Measurements from ENCODE around the gene MAST1.
A peak's percentile ranks its signal among the peaks of the same experiment; 100 is the strongest.
"Not testable (repeated sequence)": the region's sequence is repeated elsewhere in the genome, so short reads cannot be mapped to it uniquely, and the experiment has no call there.

Gene MAST1

DNA sequence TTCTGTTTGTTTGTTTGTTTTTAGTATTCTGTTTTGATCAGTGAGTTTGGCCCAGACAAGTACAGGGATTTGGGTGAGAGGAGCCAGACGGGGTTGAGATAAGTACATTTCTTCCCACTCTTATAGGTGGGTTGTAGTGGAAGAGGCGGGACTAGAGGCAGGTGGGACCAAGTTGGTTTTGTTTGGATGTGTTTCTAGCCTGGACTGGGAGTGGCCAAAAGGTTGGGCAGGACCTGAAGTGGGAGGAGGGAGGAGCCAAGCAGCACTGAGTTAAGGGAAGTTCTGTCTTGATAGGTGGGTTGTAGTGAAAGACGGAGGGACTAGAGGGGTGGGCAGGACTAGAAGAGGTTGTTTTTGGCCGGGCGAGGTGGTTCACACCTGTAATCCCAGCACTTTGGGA is 33.9 kb downstream of the MAST1 start:
- DNase-seq (ENCODE audit: low spot score) = no peak

DNA sequence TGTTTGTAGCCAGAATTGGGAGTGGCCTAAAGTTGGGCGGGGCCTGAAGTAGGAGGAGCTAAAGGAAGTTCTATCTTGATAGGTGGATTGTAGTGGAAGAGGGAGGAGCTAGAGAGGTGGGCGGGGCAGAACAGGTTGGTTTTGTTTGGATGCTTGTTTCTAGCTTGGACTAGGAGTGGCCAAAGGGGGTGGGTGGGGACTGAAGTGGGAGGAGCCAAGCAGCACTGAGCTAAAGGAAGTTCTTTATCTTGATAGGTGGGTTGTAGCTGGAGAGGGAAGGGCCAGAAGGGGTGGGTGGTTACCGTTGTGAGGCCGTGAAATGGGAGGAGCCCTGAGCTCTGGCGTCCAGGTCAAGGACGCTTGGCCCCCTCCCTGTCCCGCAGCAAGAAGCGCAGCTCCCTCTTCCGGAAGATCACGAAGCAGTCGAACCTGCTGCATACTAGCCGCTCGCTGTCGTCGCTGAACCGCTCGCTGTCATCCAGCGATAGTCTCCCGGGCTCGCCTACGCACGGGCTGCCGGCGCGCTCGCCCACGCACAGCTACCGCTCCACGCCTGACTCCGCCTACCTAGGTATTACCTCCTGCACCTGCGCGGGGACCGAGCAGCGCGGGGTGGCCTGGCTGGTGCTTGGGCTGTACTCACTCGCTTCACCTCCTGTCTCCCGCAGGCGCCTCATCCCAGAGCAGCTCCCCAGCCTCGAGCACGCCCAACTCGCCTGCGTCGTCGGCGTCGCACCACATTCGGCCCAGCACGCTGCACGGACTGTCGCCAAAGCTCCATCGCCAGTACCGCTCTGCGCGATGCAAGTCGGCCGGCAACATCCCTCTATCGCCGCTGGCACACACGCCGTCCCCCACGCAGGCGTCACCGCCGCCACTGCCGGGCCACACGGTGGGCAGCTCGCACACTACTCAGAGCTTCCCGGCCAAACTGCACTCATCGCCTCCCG is 34.9 kb downstream of the MAST1 start:
- no peak for DNase-seq (ENCODE audit: low spot score)

DNA sequence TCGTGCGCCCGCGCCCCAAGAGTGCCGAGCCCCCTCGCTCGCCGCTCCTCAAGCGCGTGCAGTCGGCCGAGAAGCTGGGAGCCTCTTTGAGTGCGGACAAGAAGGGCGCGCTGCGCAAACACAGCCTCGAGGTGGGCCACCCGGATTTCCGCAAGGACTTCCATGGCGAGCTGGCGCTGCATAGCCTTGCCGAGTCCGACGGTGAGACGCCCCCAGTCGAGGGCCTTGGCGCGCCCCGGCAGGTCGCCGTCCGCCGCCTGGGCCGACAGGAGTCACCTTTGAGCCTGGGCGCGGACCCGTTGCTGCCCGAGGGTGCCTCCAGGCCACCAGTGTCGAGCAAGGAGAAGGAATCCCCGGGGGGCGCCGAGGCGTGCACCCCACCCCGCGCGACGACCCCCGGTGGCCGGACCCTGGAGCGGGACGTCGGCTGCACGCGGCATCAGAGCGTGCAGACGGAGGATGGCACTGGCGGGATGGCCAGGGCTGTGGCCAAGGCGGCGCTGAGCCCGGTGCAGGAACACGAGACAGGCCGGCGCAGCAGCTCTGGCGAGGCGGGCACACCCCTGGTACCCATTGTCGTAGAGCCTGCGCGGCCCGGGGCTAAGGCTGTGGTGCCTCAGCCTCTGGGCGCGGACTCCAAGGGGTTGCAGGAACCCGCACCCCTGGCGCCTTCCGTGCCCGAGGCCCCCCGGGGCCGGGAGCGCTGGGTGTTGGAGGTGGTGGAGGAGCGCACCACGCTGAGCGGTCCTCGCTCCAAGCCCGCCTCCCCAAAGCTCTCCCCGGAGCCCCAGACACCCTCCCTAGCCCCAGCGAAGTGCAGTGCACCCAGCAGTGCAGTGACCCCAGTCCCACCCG is 35.8 kb downstream of the MAST1 start:
- DNase-seq (ENCODE audit: low spot score) = no peak

DNA sequence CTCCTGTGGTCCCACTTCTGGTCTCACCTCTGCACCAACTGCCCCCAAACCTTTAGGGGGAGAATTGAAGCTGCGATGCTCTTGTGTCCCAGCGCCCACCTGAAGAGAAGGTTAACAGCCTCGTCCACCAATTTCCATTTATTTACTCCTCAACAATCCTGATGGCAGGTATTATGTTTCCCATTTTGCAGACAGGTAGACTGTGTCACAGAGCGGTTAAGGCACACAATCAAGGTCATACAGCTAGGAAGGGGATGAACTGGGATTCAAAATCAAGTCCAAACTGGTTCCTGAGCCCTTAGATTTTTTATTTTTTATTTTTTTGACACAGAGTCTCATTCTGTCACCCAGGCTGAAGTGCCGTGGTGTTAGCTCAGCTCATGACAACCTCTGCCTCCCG is 36.8 kb downstream of the MAST1 start:
- DNase-seq (ENCODE audit: low spot score) = no peak

DNA sequence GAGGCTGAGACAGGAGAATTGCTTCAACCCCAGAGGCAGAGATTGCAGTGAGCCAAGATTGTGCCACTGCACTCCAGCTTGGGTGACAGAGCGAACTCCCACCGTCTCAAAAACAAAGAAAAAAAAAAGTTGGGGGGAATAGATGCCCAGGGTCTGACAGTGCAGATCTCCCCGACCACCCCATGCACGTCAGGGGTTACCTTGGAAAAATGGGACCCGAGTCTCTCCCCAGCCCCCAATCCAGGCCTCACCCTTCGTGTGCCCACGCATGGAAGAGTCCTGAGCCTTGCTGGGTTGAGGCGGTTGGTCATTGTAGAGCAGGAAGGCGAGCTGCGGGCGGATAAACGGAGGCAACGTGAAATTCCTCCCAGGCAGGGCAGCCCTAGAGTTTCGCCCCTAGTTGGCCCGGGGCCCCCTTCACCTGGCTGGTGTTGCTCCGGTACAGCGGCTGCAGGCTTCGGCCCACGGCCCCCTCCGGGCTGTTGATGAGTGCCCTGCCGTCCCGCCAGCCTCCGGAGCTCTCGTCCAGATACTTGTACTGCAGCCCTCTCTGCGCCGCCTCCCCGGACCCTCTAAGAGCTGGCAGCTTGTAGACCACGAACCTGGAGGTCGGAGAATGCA is 42.3 kb downstream of the MAST1 start:
- DNase-seq (ENCODE audit: low spot score) = peak; percentile 62

DNA sequence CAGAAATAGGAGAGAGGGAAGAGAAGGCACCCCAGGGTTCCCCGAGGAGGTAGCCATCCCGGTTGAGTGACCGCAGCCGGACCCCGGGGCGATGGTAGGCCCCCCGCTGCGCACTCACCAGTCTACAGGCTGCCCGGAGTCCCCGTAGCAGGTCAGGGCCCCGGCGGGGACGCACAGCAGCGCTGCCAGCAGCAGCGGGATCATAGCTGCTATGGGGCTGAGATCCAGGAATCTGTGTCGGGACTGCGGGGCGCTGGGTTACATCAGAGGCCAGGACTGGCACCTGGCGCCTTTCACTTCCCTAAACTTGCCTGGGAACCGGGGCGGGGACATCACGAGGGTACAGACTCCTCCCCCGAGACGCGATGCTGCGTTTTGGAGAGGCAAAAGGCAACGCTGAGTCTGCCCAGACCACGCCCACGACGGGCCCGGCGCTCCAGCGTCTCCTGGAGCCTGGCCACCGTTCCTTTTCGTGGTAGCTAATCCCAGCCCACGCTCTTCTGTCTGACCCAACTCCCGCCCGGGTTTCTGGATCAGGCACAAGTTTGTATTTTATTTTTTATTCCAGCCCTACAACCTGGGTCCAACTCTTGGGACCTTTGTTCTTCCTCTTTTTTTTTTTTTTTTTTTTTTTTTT is 43.0 kb downstream of the MAST1 start, which contains the start of gene DNASE2:
Gene DNASE2, minus strand, starts transcription at position 278 of the 637 bp plus-strand sequence. Its CDS starts 74 bp downstream, at position 204.
- DNase-seq (ENCODE audit: low spot score) = peak; percentile 94

DNA sequence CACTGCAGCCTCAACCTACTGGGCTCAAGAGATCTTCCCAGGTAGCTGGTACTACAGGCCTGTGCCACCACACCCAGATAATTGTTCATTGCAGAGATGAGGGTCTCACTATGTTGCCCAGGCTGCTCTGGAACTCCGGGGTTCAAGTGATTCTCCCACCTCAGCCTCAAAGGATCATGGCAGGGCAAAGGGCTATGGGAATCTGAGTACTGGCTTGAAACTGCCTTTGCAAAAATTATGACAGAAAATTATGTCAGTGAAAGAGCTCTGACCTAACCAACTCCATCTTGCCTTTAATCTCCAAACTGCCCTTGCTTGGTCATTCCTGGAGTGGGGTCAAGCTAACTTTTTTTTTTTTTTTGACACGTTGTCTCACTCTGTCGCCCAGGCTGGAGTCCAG is 44.3 kb downstream of the MAST1 start:
- no peak for DNase-seq (ENCODE audit: low spot score)

DNA sequence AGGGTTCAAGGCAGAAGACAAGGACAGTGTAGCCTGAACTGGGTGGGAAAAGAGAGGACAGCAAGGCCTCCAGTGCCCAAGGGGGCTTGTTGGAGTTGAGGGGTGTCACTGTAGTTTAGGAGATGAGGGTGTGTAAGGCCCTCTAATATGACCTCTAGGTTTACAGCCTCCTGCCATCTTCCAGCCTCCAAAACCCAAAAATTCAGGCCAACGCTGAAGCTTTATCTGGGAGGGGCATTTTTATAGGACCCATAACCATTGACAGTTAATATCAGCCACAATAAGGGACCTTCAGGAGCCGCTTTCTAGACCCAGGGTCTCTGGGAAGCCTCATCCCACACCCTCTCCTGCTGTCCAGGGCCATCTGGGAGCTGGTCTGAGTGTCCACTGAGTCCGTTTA is 45.9 kb downstream of the MAST1 start:
- no peak for DNase-seq (ENCODE audit: low spot score)

DNA sequence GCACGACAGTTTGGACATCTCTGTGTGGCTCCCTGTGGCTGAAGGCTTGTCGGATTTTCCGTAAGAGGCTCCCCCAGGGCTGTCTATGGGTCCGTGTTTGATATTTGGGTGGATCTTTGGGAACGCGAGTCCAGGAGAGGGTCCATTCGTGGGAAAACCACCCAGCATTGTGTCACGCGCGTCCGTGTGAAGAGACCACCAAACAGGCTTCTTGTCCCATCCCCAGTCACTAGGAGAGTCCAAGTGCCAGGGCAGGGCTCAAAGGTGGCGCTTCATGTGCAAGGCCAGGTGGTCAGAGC is 46.3 kb downstream of the MAST1 start:
- no peak for DNase-seq (ENCODE audit: low spot score)

DNA sequence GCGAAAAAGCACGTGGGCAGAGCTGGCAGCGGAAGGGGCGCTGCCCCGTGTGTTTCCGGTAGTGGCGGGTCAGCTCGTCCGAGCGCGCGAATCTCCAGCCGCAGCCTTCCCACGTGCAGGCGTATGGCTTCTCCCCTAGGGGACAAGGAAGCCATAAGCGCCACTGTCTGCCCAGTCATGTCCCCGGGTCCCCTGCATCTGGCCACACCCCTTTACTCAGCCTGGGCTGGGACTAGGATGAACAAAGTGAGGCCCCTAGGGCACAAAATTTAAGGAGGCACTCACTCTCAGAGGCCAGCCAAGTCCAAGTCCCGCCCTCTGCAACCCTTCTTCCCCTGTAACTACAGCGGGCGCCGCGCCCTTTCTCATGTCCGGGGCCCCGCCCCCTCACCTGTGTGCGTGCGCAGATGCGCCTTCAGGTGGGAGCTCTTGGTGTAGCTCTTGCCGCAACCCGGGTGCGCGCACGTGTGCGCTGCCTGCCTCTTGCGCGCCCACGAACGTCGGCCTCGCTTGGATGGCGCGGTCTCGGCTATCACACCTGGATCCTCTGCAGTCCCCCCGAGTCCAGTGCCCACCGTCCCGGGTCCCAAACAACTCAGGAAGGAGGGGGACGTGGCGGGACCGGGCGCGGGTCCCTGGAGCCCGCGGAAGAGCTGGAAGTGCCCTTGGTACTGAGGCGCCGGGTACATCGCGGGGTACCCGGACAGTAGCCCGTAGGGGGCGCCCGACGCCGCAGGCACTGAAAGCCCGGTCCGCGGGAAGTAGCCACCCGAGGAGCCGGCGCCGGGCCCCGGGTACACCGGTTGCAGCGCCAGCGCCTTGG is 46.8 kb downstream of the MAST1 start:
- DNase-seq (ENCODE audit: low spot score) = no peak

DNA sequence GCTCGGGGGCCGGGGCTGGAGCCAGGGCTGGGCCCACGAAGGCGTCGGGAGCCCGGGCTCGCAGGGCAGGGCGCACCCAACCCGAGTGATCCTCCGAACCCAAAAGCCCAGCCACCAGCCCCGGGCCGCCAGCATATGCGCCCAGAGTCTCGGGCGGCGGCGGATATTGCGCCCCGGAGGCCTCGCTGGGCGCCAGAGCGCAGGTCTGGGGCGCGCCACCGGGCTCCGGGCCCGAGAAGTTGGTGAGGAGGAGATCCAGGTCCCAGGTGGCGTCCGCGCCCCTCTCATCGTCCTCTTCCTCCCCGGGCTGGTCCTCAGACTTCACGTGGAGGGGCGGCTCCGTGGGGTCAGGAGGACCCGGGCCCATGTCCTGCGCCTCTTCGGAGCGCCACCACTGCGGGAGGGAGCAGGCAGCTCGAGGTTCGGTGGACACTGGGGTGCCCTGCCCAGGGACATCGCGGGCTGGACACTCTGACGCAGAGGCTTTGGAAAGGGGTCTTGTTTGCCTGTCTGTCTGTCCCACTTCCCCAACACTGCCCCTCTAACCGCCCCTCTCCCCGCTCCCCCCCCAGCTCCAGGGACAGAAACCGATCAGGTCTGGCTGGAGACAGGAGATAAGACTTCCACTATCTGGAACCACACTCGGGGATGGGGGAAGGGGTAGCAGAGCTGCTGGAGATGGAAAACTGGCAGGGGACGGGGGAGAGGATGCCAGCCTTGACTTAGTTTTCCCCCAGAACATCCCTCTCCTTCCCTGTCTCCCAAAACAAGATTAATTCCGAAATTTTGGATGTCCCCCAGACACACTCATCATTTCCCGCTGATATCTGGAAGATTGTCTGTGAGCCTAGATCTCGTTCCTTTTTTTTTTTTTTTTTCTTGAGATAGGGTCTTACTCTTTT is 47.7 kb downstream of the MAST1 start:
- DNase-seq (ENCODE audit: low spot score) = no peak

DNA sequence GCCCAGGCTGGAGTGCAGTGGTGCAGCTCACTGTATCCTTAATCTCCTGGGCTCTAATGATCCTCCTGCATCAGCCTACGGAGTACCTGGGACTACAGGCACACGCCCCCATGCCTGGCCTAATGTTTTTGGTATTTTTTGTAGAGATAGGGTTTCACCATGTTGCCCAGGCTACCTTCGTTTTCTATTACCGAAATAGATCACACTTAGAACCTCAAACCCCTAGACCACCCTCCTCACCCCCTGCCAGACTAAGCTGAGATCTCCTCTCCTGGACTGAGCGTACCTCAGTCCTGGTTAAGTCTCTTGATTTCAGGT is 48.3 kb downstream of the MAST1 start:
- no peak for DNase-seq (ENCODE audit: low spot score)

DNA sequence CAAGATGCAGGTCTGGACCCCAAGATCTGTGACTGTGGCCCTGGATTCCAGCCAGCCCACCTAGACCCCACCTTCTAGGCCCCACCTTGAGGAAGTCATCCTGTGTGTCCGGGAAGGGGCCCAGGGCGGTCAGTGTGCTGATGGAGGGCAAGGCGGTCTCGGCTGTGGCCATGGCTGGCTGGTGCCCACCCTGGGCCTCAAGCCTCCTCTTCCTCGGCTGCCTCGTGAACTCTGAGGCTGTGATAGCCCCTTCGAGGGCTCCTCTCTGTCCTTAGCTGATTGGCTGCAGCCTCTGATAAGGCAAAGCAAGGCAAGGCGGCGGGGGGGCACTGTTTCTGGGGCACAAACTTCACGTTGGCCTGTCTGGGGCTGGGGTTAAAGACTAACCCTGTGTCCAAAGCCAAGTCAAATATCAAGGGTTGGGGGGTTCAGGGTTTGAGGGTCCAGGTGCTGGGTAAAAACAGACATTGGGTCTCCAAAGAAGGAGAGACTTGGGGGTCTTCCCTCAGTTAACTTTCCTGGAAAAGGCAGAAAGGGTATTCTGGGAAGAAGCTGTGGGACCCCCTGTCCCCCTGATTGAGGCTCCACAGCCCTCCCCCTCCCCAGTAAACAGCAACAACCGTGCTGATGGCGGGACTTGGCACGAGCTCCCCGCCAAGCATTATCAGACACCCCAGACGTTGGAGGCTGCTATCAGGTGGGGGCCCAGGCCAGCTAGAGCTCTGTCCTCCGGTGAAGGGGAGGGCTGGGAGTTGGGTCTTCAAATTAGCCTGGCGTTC is 48.8 kb downstream of the MAST1 start, which contains the start of gene KLF1:
Gene KLF1, minus strand, starts transcription at position 233 of the 779 bp plus-strand sequence. Its CDS starts 61 bp downstream, at position 172.
- no peak for DNase-seq (ENCODE audit: low spot score)

DNA sequence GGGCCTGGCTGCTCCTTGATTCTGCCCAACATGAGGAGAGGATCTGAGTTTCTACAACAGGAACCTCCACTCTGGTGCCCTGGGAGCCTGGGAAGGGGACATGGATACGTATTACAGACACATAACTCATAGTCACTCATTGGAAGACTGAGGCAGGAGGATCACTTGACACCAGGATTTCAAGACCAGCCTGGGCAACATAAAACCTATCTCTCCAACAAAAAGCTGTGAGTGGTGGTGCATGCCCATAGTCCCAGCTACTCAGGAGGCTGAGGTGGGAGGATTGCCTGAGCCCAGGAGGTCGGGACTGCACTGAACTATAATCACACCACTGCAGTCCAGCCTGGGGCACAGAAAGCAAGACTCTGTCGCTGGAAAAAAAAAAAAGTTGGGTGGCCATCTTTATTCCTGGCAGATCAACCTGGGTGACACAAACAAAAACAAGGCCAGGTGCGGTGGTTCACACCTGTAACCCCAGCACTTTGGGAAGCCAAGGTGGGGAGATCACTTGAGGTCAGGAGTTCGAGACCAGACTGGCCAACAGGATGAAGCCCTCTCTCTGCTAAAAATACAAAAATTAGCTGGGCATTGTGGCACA is 49.8 kb downstream of the MAST1 start:
- no peak for DNase-seq (ENCODE audit: low spot score)

DNA sequence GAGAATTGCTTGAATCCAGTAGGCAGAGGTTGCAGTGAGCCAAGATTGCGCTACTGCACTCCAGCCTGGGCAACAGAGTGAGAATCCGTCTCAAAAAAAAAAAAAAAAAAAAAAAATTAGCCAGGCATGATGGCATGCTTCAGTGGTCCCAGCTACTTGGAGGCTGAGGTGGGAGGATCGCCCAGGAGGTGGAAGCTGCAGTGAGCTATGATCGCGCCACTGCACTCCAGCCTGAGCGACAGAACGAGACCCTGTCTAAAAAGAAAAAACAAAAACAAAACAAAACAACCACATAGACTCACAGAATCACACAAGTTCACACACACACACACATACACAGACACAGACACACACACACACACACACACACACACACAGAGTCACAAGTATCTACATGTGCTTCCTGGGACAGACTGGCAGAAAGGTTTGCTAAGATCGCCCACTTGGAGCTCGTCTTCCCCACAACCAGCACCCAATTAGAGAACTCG is 52.0 kb downstream of the MAST1 start:
- not testable (repeated sequence) for DNase-seq (ENCODE audit: low spot score)

DNA sequence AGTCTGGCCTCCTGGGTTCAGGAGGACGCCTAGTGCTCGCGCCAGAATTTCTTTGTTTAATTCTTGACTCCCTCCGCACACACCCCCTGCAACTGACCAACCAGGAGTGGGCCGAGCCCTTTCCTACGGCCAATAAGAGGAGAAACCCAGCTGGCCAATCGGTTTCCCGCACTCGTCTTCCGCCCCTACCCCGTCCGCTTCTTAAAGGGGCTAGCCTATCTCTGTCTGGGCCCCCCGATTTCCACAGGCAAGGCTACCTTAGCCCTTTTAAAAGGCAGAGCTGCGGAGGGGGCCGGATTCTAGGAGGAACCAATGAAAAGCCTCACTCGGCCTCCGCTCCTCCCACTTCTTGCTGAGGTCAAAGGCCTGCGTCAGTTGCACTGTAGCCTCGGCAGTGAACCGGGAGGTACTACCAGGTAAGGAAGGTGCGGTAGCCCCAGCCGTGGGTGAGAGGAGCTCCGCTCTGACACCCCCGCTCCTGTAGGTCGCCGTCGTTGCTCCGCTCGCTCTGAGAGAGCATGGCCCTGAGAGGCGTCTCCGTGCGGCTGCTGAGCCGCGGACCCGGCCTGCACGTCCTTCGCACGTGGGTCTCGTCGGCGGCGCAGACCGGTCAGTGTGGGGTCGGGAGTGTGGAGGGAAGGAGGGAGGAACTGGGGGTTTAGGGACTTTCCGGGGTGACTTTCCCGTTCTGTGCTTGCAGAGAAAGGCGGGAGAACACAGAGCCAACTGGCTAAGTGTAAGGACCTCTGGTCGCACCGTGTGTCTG is 52.7 kb downstream of the MAST1 start, which contains the start of gene GCDH:
Gene GCDH, plus strand, starts transcription at position 374 of the 766 bp plus-strand sequence. Its CDS starts 145 bp downstream, at position 519.
- DNase-seq (ENCODE audit: low spot score) = peak; percentile 100

DNA sequence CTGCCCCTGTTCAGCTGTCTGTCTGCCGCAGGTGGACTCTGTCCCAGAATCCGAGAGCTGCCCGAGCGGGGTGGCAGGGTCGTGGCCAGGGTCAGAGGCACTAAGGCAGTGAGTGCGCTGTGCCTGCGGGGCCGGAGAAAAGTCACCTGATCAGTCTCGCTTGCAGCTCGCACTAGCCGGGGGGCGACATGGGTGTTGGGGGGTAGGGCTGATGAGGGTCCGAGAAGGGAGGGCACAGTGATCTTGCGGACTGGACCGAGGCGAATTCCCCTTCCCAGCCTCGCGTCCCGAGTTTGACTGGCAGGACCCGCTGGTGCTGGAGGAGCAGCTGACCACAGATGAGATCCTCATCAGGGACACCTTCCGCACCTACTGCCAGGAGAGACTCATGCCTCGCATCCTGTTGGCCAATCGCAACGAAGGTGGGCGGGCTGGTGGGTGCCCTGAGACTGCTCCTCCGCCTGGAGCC is 53.3 kb downstream of the MAST1 start:
- no peak for DNase-seq (ENCODE audit: low spot score)

DNA sequence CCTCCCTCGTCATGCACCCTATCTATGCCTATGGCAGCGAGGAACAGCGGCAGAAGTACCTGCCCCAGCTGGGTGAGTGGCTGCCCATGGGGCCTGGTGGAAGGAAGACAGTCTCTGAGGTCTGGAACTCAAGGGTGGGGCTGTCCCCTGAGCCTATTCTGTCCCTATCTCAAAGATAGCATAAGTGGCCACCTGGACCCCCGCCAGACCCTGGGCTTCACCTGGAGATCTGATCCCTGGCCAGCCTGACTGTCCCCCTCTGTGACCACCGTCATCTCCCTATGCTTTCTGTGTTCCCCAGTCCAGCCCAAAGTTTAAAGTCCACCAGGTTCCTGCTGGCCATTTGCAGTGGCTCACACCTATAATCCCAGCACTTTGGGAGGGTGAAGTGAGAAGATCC is 55.3 kb downstream of the MAST1 start:
- no peak for DNase-seq (ENCODE audit: low spot score)
